Activated CD4-positive, CD25-positive, alpha-beta regulatory T cell (primary cell): ENCODE data around the gene CAST.

Experiments
- DNase-seq, 4 experiments: peaks; one replicate each; lab custom pipeline; 2025; lab: John Stamatoyannopoulos, UW

The CAST gene

DNA sequence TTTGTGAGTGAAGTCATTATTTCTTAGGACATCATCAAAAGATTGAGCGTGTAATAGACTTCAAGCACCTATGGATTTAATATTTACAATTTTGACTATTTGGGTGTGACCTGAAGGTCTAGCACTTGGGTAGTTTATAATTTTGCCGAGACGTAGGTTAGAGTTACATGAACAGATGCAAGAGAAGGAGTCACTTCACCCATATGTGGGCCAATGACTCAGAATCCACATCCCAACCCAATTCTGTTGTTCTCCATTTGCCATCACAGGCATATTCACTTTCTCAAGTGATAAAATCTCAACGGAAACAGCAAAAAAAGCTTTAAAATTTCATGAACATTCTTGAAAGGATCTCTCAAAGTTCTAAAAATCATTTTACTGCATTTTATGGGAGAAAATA lies 157.6 kb downstream of the CAST start:
- DNase-seq, result no peak

DNA sequence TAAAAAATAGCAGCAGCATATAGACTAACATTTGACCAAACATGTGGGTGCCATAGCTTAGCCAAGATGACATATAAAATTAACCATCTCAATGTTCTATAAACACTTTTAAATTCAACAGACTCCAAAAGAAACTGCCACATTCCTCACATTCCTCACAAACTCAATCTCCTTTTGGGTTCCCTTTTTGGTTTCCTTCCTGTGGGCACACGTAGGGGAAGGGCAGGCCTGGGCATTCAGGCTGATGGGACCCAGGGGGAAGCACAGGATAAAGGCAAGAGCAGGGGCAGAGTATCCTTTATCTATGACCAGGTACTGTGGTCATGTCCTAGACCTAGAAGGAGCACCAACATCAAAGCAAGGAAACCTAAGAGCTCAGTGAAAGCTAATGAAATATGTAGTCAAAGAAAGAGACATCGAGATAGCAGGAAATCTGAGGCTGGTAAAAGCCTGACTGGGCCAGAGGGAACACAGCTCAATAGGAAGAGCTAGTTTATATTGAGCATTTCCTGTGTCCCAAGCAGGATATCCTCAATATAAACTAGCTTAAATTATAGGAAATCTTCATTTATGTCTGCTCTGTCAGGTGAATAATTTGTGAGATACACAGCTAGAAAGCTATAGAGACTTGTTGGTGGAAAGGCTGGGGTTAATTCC lies 159.2 kb downstream of the CAST start:
- DNase-seq, result no peak

DNA sequence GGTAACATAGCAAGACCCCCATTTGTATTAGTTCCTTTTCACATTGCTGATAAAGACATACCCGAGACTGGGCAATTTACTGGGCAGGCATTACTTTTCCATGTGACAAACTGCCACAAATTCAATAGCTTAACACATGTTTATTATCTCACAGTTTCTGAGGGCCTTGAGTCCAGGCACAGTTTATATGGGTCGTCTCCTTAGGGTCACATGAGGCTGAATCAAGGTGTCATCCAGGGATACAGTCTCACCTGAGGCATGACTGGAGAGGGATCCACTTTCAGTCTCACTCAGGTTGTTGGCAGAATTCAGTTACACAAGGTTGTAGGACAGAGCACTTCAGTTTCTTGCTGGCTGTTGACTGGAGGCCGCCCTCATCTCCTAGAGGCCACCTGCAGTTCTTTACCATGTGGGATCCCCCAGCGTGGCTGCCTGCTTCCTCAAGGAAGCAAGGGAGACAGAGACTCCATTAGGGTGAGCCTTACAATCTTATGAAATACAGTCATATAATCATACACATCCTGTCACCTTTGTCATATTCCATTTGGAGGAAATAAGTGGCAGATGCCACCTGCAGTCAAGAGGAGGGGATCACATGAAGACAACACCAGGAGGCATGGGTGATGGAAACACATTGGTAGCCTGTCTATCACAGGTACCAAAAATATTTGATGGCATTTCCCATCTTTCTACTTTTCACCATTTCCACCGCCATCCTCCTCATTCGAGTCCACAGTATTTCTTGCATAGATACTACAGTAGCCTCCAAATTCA lies 160.7 kb downstream of the CAST start:
- DNase-seq, result no peak

DNA sequence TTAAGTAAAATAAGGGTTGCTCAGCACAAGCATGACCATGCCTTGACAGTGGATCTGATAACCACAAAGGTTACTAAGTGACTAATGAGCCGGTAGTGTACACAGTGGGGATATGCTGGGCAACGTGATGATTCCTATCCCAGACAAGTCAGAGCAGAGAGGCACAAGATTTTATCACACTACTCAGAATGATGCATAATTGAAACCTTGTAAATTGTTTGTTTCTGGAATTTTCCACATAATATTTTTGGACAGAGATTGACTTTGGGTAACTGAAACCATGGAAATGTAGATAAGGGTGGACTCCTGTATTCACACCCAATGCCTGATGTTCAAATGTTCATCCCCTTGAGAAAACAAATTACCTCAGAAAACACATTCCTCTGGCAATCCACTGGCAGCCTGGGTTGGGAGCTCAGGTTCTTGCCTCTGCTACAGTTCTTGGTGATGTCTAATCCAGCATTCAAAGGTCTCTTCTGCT lies 161.8 kb downstream of the CAST start:
- no peak for DNase-seq
